HG03196 (cell line): ENCODE measurements around the gene CASP3.
"Not testable (repeated sequence)": the region's sequence is repeated elsewhere in the genome, so short reads cannot be mapped to it uniquely, and the experiment has no call there.

Source experiments
- ATAC-seq: cut with Tn5 transposase; IDR thresholded peaks from one replicate; pipeline ENCODE4 v1.9.1; 2021; ENCODE audit not compliant: unreplicated experiment

Gene CASP3

DNA sequence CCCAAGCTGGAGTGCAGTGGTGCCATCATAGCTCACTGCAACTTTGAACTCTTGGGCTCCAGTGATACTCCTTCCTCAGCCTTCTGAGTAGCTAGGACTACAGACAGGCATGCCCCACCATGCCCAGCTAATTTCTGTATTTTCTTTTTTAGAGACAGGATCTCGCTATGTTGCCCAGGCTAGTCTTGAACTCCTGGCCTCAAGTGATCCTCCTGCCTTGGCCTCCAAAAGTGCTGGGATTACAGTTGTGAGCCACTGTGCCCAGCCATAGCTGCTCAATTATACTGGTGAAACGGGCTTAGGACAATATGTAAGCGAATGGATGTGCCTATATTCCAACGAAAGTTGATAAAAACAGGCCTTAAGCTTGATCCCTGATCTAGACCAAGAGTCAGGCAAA, 13.1 kb downstream of the CASP3 start:
- no peak for ATAC-seq

DNA sequence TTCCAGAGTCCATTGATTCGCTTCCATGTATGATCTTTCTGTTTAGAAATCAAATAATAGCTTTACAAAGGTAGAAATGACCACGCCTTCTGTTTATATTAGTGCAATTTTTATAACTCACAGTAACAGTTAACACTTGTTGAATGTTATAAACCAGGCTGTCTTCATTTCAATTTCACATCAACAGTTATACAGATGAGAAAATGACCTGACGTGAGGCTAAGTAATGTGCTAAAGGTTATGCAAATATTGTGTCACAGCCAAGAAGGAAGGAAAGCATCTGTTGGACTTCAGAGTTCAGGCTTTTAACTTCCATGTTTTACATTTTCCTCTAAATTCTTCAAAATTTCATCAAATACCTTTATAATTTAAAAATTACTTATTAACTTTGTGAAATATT, 13.9 kb downstream of the CASP3 start:
- ATAC-seq: no peak

GRCh38 chr4:184632842-184633241, 16.4 kb downstream of the CASP3 start:
- no peak for ATAC-seq

- no peak for ATAC-seq
These were observed 21.1 kb downstream of the CASP3 start for GRCh38 chr4:184628103-184628502.

DNA sequence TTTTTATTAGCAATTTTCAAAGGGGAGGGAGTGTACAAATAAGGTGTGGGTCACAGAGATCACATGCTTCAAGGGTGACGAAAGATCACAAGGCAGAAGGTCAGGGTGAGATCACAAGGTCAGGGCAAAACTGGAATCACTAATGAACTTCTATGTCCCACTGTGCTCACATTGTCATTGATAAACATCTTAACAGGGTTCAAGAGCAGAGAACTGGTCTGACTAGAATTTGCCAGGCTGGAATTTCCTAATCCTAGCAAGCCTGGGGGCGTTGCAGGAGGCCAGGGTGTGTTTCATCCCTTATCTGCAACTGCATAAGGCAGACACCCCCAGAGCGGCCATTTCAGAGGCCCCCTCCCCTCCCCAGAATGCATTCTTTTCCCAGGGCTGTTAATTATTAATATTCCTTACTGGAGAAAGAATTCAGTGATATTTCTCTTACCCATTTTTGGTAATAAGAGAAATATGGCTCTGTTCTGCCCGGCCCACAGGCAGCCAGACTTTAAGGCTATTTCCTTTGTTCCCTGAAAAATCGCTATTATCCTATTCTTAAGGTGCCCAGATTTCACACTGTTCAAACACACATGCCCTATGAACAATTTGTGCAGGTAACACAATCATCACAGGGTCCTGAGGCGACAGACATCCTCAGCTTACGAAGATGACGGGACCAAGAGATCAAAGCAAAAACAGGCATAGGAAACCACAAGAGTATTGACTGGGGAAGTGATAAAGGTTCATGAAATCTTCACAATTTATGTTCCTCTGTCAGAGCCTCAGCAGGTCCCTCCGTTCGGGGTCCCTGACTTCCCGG, 23.3 kb downstream of the CASP3 start:
- not testable (repeated sequence) for ATAC-seq

DNA sequence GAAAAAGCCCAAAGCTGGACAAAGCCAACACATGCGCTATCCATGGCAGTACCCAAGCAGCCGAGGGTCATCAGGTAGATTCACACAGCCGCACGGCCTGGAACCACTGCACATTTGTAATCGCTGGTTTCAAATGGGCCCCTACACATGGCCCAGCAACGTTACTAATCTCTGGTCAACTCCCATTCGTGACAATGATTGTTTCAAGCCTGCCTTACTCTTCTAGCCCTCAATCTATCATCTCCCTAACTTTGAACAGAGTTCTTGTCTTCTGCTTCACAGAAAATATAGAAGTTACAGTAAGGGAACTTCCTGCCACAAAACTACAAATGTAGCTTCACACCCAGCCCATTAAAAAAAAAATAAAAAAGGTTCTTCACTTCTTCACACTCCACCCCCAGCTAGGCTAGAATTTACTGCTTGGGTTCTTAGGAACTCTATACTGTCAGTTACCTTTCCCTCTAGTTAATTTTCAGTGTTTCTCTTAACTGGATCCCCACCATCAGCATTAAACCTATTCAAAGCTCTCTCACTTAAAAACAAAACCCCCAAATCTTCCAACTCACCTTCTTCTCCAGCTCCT, 24.2 kb downstream of the CASP3 start:
- ATAC-seq: no peak

DNA sequence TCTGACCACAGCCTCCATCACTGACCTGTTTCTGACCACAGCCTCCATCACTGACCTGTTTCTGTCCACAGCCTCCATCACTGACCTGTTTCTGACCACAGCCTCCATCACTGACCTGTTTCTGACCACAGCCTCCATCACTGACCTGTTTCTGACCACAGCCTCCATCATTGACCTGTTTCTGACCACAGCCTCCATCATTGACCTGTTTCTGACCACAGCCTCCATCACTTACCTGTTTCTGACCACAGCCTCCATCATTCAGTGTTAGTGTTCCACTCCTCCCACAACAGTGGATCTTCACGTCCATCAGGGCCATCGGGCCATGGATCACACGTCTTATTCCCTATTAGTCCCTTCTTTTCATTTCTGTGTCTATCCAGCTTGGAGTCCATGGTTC, 24.7 kb downstream of the CASP3 start:
- not testable (repeated sequence) for ATAC-seq

- no peak for ATAC-seq
These were observed 27.7 kb downstream of the CASP3 start for GRCh38 chr4:184621518-184621917.

DNA sequence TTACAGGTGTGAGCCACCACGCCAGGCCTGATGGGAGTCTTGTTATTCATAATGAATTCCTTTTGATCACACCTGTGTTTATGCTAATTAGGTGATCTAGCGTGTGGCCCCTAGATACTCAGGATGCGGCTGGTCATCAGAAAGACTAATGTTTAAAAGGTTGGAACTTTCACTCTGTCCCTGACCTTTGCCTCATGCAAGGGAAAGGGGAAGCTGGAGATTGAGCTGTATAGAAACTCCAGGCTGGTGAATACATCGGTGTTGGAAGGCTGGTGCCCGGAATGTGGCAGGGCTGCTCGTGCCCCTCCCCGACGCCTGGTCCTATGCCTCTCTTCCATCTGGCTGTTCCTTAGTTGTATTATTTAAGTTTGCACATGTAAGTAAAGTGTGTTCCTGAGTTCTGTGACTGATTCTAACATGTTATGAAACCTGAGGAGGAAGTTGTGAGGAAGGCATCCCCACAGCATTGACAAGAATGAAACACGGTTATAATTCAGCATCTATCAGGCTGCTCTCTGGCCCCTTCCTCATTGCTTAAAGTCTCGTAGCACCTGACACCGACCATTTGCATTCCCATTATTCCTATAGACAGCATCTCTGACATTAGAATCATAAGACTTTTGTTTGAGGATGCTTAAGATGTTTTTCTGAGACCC, 28.9 kb downstream of the CASP3 start:
- no peak for ATAC-seq

DNA sequence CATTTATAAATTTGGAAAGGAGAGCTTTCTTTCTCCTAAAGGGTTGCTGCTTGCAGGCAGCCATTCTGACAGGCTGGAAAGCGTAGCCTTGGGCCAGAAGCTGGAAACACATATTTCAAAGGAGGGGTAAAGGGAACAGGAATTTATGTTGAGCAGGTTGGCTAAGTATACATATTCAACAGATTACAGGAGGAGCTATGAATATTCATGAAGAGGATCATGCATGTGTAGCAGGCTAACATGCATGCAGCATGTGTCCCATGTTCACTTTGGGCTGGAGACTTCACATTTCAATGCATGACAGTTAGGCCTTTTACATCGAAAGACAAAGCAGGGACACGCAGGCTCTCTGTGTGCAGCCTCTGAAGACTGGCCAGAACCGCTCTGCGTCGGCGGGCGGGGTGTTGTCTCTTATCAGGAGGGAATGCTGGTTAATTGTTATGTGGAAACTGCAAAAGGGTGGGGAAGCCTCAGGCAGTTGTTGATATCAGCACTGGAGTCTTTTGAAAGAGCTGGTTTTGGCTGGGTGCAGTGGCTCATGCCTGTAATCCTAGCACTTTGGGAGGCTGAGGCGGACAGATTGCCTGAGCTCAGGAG, 31.5 kb downstream of the CASP3 start:
- no peak for ATAC-seq

DNA sequence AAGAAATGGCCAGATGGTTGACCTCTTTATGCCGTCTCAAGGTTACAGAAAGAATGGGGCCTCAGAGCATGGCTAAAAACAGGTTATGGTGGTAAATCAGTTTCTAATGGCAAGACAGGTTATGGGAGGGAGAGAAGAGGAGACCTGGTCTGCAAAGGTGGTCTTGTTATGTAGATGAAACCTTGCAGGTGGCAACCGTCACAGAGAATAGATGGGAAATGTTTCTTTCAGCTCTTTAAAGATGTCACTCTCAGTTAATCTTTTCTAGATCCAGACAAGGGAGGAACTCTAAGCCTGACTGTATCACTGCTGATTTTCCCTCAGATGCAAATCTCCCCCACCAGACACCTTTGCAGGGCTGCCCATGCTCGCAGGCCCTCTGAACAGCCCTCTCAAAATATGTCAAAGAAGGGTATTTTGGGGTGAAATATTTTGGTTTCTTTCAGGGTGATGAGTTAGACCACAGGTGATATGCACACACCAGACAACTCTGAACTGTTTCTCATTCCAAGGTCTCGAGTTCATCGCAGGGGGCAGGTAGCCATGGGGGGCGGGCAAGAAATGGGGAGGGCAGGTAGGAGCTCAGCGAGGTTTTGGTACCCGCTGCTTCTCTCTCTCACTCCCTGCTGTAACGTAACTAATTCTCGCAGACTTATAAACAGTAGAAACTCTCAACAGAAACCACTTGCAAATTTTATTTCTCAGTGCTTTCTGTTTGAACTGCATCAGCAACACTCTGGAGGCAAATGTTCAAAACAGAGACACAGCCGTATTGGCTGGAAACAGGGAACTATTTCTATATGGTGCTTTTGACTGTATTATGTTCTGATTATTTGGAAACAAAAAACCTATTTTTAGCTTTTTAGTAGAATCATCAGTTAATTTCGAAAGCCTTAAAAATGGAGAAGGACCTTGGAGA, 32.4 kb downstream of the CASP3 start:
- peak; percentile 80 for ATAC-seq

GRCh38 chr4:184616168-184616567, 33.1 kb downstream of the CASP3 start:
- not testable (repeated sequence) for ATAC-seq

DNA sequence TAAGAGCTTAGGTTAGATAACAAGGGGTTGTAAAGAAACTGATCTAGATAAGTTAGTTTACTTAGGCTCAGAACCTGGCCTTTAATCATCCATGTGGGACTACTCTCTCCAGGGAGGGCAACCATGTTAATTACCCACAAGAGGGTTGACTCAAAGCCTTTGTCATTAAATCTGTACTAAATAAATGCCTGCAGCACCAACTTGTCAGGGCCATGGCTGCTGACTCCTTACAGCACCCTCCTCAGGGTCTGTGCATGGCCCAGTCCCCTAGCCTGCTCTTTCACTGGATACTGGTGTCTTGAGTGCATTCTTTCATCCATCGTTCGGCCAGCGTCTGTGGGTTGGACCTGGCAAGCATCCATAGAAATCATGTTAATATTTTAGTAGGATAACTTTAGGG, 34.7 kb downstream of the CASP3 start:
- ATAC-seq: no peak

- ATAC-seq: no peak
These were observed 35.8 kb downstream of the CASP3 start for GRCh38 chr4:184613405-184613804.

DNA sequence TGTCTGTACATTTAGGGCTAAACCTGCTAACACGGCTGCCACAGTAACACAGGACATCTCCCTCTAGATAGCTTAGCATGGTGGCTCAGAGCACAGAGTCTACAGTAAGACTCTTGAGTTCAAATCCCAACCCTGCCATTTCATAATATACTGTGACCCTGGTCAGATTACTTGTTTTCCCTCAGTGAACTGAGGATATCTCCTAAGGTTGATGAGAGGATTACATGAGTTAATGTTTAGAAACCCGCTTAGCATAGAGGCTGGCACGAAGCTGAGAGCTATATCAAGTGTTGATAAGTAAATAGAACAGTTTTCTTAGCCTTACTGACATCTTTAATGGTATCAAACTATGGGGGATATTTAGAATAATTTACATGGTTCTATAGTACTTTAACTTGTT, 37.2 kb downstream of the CASP3 start:
- ATAC-seq: no peak

- not testable (repeated sequence) for ATAC-seq
These were observed 41.8 kb downstream of the CASP3 start for GRCh38 chr4:184607429-184607828.

GRCh38 chr4:184602857-184603256, 46.4 kb downstream of the CASP3 start:
- not testable (repeated sequence) for ATAC-seq

- not testable (repeated sequence) for ATAC-seq
These were observed 48.3 kb downstream of the CASP3 start for GRCh38 chr4:184600982-184601381.

- ATAC-seq: no peak
These were observed 49.6 kb downstream of the CASP3 start for GRCh38 chr4:184599492-184600135.
